HEK293 (cell line): ENCODE measurements around the gene CRYZL1.

ENCODE experiments used
- CTCF ChIA-PET: fragments of 350-600 bp; formaldehyde crosslinking; extraction: SDS; loops from one replicate; lab custom pipeline; 2021; ENCODE audit warnings: antibody characterized with exemption; lab: Yijun Ruan, JAX
- POLR2A ChIA-PET: fragments of 300-600 bp; formaldehyde crosslinking; extraction: SDS; loops from one replicate; lab custom pipeline; 2020; ENCODE audit warnings: antibody characterized with exemption, inconsistent platforms; lab: Yijun Ruan, JAX
- H3K27ac ChIP-seq: fragments of 200-500 bp; sonication (Bioruptor generic); 2 replicates; pipeline ENCODE4 v1.5.1; 2014; ENCODE audit warnings: low read depth, low read length, control low read depth, inconsistent platforms; ENCODE audit errors: extremely low read depth
- H3K36me3 ChIP-seq, 2 experiments: fragments of 200-500 bp in 1 of 2; sonication (Bioruptor generic) in 1 of 2; 1 replicate in 1 of 2; 2 replicates in 1 of 2; pipeline ENCODE4 v1.5.1; 2014 to 2017; ENCODE audit warnings: inconsistent platforms in 2 of 2, low read length in 2 of 2; ENCODE audit not compliant: control insufficient read depth in 2 of 2, insufficient read depth in 1 of 2
- H3K4me1 ChIP-seq: fragments of 200-500 bp; sonication (Bioruptor generic); 2 replicates; pipeline ENCODE4 v1.5.1; 2014; ENCODE audit warnings: mild to moderate bottlenecking, low read length, inconsistent platforms; ENCODE audit not compliant: control insufficient read depth, insufficient read depth
- H3K4me3 ChIP-seq: 2 replicates; pipeline ENCODE4 v1.5.1; 2011; ENCODE audit warnings: low read depth, mild to moderate bottlenecking, control low read depth, low read length, moderate library complexity
- H3K9me3 ChIP-seq: fragments of 200-500 bp; sonication (Bioruptor generic); 2 replicates; pipeline ENCODE4 v1.5.1; 2014; ENCODE audit warnings: low read depth, low read length, inconsistent platforms; ENCODE audit not compliant: control insufficient read depth, insufficient read depth
- OSR2 ChIP-seq: fragments of 450-650 bp; formaldehyde crosslinking; IDR thresholded peaks from 2 replicates; pipeline ENCODE4 v1.5.1; 2016; ENCODE audit warnings: missing biosample characterization, missing genetic modification characterization
- PATZ1 ChIP-seq: fragments of 450-650 bp; formaldehyde crosslinking; IDR thresholded peaks from 2 replicates; pipeline ENCODE4 v1.5.1; 2016; ENCODE audit warnings: missing biosample characterization, missing genetic modification characterization
- PRDM1 ChIP-seq: fragments of 450-650 bp; formaldehyde crosslinking; IDR thresholded peaks from 2 replicates; pipeline ENCODE4; 2016; ENCODE audit warnings: missing biosample characterization, missing genetic modification characterization
- PRDM2 ChIP-seq: fragments of 450-650 bp; formaldehyde crosslinking; IDR thresholded peaks from 2 replicates; pipeline ENCODE4 v1.5.1; 2016; ENCODE audit warnings: missing biosample characterization, missing genetic modification characterization, borderline replicate concordance
- PRDM6 ChIP-seq: fragments of 450-650 bp; formaldehyde crosslinking; IDR thresholded peaks from 2 replicates; pipeline ENCODE4 v1.5.1; 2017; ENCODE audit warnings: missing biosample characterization, missing genetic modification characterization
- SP7 ChIP-seq: fragments of 450-650 bp; formaldehyde crosslinking; IDR thresholded peaks from 2 replicates; pipeline ENCODE4 v1.5.1; 2016; ENCODE audit warnings: missing biosample characterization, missing genetic modification characterization
- ZBTB17 ChIP-seq: fragments of 450-650 bp; formaldehyde crosslinking; IDR thresholded peaks from 2 replicates; pipeline ENCODE4 v1.5.1; 2016; ENCODE audit warnings: missing biosample characterization, missing genetic modification characterization
- ZNF18 ChIP-seq: fragments of 450-650 bp; formaldehyde crosslinking; IDR thresholded peaks from 2 replicates; pipeline ENCODE4 v1.5.1; 2016; ENCODE audit warnings: missing biosample characterization, missing genetic modification characterization
- ZNF2 ChIP-seq: fragments of 450-650 bp; formaldehyde crosslinking; IDR thresholded peaks from 2 replicates; pipeline ENCODE4 v1.5.1; 2016; ENCODE audit warnings: missing biosample characterization, missing genetic modification characterization
- ZNF341 ChIP-seq: fragments of 450-650 bp; formaldehyde crosslinking; IDR thresholded peaks from 2 replicates; pipeline ENCODE4; 2016; ENCODE audit warnings: low read depth, missing biosample characterization, missing genetic modification characterization
- ZNF362 ChIP-seq: fragments of 450-650 bp; formaldehyde crosslinking; IDR thresholded peaks from 2 replicates; pipeline ENCODE4 v1.5.1; 2016; ENCODE audit warnings: missing biosample characterization, missing genetic modification characterization
- ZNF843 ChIP-seq: fragments of 450-650 bp; formaldehyde crosslinking; IDR thresholded peaks from 2 replicates; pipeline ENCODE4 v1.5.1; 2016; ENCODE audit warnings: missing biosample characterization, missing genetic modification characterization

Gene CRYZL1

GRCh38 chr21:33685613-33686197 is 44.2 kb upstream of the CRYZL1 start:
- Histone ChIP-seq H3K4me3 (no peak overlapping the region), H3K36me3 (no peaks in the 10 kb centered on the region; a peak in 1 of 3 replicates), H3K4me1 (peaks cover 42% of the 10 kb centered on the region), H3K9me3 (no peaks in the 10 kb centered on the region), H3K27ac (no peak overlapping the region)
- ChIA-PET POLR2A (interaction anchor here (0.7 to 1.3 kb wide), 4 partner anchors 14 to 216 kb away, joined by 3 to 10 read pairs (median 4); partner anchors contain the start of gene ITSN1), CTCF (interaction anchor here (0.5 to 1.6 kb wide), 4 partner anchors 12 to 42 kb away, joined by 3 to 8 read pairs (median 3); no protein-coding TSS in a partner anchor)
- TF ChIP-seq ZNF843 (tag by site-specific recombination) (no peak), OSR2 (tag by site-specific recombination) (peak; percentile 34; the same call in 1 of the 2 replicates), SP7 (peak; percentile 88), PRDM6 (tag by site-specific recombination) (peak; percentile 73), ZNF362 (tag by site-specific recombination) (peak; percentile 95)

GRCh38 chr21:33684923-33685560 is 43.5 kb upstream of the CRYZL1 start:
- ChIA-PET CTCF (interaction anchor here (0.6 to 1.1 kb wide), 3 partner anchors 10 to 42 kb away, joined by 3 to 4 read pairs (median 3); no protein-coding TSS in a partner anchor), POLR2A (interaction anchor here (0.7 to 1.3 kb wide), 4 partner anchors 15 to 217 kb away, joined by 3 to 10 read pairs (median 5); partner anchors contain the start of genes DONSON and ITSN1)
- TF ChIP-seq PRDM1 (peak; percentile 91), ZBTB17 (tag by site-specific recombination) (peak; percentile 83), PRDM2 (tag by site-specific recombination) (no peak), ZNF341 (tag by site-specific recombination) (0 out of 2 replicates have a peak, but pooled peaks have one; percentile 30)
- Histone ChIP-seq H3K4me1 (peaks cover 41% of the 10 kb centered on the region), H3K27ac (no peak overlapping the region), H3K9me3 (no peaks in the 10 kb centered on the region), H3K36me3 (no peaks in the 10 kb centered on the region; a peak in 1 of 3 replicates), H3K4me3 (no peak overlapping the region; the same call in 1 of the 2 replicates)

GRCh38 chr21:33684068-33684467 is 42.5 kb upstream of the CRYZL1 start:
- Histone ChIP-seq H3K9me3 (no peaks in the 10 kb centered on the region), H3K36me3 (no peaks in the 10 kb centered on the region; a peak in 1 of 3 replicates), H3K4me3 (no peak overlapping the region), H3K4me1 (peaks cover 44% of the 10 kb centered on the region), H3K27ac (no peak overlapping the region)
- POLR2A ChIA-PET, result interaction anchor here (1.1 kb wide), 1 partner anchor 96 kb away, joined by 4 read pairs; the partner anchor contains the start of gene DONSON
- CTCF ChIA-PET, result interaction anchor here (0.8 to 1.2 kb wide), 3 partner anchors 11 to 215 kb away, joined by 3 to 4 read pairs (median 3); no protein-coding TSS in a partner anchor
- TF ChIP-seq ZBTB17 (tag by site-specific recombination) (0 out of 2 replicates have a peak, but pooled peaks have one; percentile 26), ZNF2 (no peak), ZNF18 (tag by site-specific recombination) (peak; percentile 77; the same call in 1 of the 2 replicates), PRDM6 (tag by site-specific recombination) (0 out of 2 replicates have a peak, but pooled peaks have one; percentile 11), PATZ1 (tag by site-specific recombination) (no peak)
